ENCODE results near the gene FAM83F.

The FAM83F gene

DNA sequence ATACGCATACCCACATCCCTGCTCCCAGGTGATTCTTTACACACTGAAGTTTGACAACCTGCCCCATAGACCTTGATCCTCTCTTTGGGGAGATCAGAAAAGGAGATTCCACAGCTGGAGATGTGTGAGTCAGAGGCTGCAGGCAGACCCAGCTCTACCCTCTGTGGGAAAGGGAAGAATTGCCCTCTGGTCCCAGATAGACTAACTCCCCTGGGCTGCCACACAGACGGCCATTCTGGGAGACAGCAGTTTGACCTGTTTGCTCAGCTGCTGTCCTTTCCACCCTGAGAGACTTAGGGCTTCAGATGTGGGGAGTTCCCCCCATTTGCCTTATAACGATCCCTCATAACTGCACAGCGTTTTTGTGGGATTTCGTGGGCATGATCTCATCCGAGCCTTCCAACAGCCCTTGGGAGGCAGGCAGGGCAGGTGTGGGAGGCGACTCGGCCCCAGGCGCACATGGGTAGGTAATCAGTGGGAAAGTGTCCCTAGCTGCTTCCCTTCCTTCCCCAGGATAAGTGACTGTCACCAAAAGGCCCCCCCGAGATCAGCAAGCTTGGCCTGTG is 14.1 kb downstream of the FAM83F start:
- H3K9ac ChIP-seq (ENCODE audit: low read length), result no peak overlapping the region
- H3K4me1 ChIP-seq (ENCODE audit: insufficient read depth, low read length), result no peaks in the 10 kb centered on the region
- H3K36me3 ChIP-seq (ENCODE audit: insufficient read depth, low read length), result no peaks in the 10 kb centered on the region
- no peaks in the 10 kb centered on the region for H3K9me3 ChIP-seq (ENCODE audit: low read length)
- peaks cover 0 to 25% of the 10 kb centered on the region in 2 donors for H3K27me3 ChIP-seq (ENCODE audit: control insufficient read depth in 1 of 2, insufficient read depth in 2 of 2, low read length in 2 of 2)
- H3K27ac ChIP-seq (ENCODE audit: low read depth, low read length), result no peak overlapping the region
- H3K4me3 ChIP-seq (ENCODE audit: low read depth in 1 of 2, low read length in 2 of 2), result no peak overlapping the region

DNA sequence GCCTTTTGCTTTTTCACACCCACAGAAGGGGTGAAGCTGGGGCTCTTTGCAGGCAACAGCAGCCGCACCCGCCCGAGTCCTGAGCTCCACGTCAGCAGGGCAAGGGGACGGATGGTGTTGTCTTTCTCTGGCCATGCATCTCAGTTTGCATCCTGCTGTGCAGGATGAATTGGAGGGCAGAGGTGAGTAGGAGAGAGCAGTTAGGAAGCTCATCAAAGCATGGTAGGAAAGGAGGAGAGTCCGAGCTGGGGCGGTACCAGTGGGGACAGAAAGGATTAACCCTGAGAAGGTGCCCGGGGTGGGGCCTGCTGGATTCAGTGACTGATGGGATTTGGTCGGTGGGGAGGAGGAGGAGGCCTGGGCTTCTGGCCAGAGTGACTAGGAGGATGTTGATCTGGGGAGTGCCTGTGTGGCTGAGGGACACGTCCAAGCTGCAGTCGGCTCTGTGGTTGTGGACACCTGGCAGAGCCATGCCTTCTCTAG is 14.6 kb downstream of the FAM83F start:
- H3K4me1 ChIP-seq (ENCODE audit: insufficient read depth, low read length), result no peaks in the 10 kb centered on the region
- no peak overlapping the region for H3K4me3 ChIP-seq (ENCODE audit: low read depth in 1 of 2, low read length in 2 of 2)
- H3K27ac ChIP-seq (ENCODE audit: low read depth, low read length), result no peak overlapping the region
- H3K9ac ChIP-seq (ENCODE audit: low read length), result no peak overlapping the region
- H3K27me3 ChIP-seq (ENCODE audit: control insufficient read depth in 1 of 2, insufficient read depth in 2 of 2, low read length in 2 of 2), result peaks cover 0 to 25% of the 10 kb centered on the region in 2 donors
- no peaks in the 10 kb centered on the region for H3K9me3 ChIP-seq (ENCODE audit: low read length)
- H3K36me3 ChIP-seq (ENCODE audit: insufficient read depth, low read length), result no peaks in the 10 kb centered on the region

DNA sequence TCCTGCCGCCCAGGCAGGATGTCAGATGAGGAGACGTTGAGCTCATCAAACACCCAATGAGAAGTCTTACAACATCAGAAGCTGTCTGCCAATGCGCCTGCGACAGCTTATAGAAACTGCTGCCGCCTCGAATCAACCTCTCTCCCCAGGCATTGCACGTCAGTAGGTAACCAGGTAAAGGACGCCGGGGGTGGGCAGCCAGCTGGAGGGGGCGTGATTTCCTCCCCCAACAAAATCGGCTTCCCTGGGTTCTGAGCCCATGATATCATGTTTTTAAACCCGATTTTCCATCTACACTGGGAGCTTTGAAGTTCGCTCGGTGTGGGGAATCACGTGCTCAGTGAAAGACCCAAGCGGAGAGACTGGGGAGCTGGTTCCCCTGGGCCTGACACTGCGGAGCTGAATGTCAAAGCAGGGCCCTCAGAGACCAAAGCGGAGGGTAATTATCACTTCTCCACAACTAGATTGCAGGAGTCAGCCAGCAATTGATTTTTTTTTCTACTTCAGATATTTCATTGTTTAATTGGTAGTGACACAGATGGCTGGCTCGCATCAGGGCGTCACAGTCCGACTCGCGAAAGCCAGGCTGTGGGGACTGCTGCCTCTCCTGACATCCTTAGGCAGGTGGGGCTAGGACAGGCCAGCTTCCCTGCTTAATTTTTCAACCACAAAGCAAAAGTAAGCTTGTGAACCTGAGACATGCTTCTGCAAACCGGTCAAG is 15.4 kb downstream of the FAM83F start:
- H3K36me3 ChIP-seq (ENCODE audit: insufficient read depth, low read length), result no peaks in the 10 kb centered on the region
- no peak overlapping the region for H3K9ac ChIP-seq (ENCODE audit: low read length)
- no peaks in the 10 kb centered on the region for H3K4me1 ChIP-seq (ENCODE audit: insufficient read depth, low read length)
- no peak overlapping the region for H3K27ac ChIP-seq (ENCODE audit: low read depth, low read length)
- H3K9me3 ChIP-seq (ENCODE audit: low read length), result no peaks in the 10 kb centered on the region
- no peak overlapping the region for H3K4me3 ChIP-seq (ENCODE audit: low read depth in 1 of 2, low read length in 2 of 2)
- H3K27me3 ChIP-seq (ENCODE audit: control insufficient read depth in 1 of 2, insufficient read depth in 2 of 2, low read length in 2 of 2), result peaks cover 0 to 25% of the 10 kb centered on the region in 2 donors

DNA sequence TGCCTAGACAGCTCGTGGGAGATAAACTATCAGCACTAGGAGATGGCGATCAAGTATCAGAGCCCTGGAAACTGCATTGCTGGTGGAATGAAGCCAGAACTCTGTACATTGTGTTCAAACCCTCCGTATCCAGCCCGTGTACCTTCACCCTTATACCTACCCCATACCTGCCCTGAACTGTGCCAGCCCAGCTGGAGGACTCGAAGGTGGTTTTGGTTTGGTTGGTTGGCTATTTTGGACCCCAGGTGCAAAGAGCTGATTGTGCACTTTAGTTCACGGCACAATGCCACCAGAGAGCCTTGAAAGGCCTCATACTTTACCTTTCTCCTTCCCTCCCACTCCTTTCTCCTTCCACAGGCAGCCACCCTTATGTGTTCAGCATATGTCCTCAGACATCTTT is 16.0 kb downstream of the FAM83F start:
- Histone ChIP-seq H3K36me3 (ENCODE audit: insufficient read depth, low read length) (no peaks in the 10 kb centered on the region), H3K9ac (ENCODE audit: low read length) (no peak overlapping the region), H3K9me3 (ENCODE audit: low read length) (no peaks in the 10 kb centered on the region), H3K27ac (ENCODE audit: low read depth, low read length) (no peak overlapping the region), H3K4me3 (ENCODE audit: low read depth in 1 of 2, low read length in 2 of 2) (no peak overlapping the region), H3K27me3 (ENCODE audit: control insufficient read depth in 1 of 2, insufficient read depth in 2 of 2, low read length in 2 of 2) (peaks cover 0 to 25% of the 10 kb centered on the region in 2 donors), H3K4me1 (ENCODE audit: insufficient read depth, low read length) (no peaks in the 10 kb centered on the region)

DNA sequence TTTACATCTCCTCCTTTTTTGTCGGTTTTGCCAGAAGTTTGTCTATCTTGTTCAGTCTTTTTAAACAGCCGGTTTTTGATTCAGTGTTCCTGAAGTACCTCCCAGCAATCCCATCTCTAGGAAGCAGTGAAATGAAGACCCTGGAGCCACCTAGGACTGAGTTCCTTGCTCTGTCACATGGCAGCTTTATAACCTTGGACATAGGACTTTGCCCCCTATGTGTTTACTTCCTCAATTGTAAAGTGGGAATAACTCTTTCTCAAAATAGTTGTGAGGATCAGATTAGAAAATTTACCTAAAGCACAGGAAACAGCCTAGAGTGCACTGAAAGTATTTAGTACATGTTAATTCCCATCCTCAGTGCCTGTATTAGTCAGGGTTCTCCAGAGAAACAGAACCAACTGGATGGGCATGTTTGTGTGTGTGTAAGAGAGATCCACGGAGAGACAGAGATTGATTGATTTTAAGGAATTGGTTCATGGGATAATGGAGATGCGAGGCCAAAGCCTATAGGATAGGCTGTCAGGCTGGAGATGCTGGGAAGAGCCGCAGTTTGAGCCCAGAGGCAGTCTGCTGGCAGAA is 20.0 kb downstream of the FAM83F start:
- Histone ChIP-seq H3K27ac (ENCODE audit: low read depth, low read length) (no peak overlapping the region), H3K4me1 (ENCODE audit: insufficient read depth, low read length) (no peaks in the 10 kb centered on the region), H3K9me3 (ENCODE audit: low read length) (no peaks in the 10 kb centered on the region), H3K36me3 (ENCODE audit: insufficient read depth, low read length) (no peaks in the 10 kb centered on the region), H3K4me3 (ENCODE audit: low read depth in 1 of 2, low read length in 2 of 2) (no peak overlapping the region), H3K27me3 (ENCODE audit: control insufficient read depth in 1 of 2, insufficient read depth in 2 of 2, low read length in 2 of 2) (peaks cover 0 to 4% of the 10 kb centered on the region in 2 donors), H3K9ac (ENCODE audit: low read length) (no peak overlapping the region)

DNA sequence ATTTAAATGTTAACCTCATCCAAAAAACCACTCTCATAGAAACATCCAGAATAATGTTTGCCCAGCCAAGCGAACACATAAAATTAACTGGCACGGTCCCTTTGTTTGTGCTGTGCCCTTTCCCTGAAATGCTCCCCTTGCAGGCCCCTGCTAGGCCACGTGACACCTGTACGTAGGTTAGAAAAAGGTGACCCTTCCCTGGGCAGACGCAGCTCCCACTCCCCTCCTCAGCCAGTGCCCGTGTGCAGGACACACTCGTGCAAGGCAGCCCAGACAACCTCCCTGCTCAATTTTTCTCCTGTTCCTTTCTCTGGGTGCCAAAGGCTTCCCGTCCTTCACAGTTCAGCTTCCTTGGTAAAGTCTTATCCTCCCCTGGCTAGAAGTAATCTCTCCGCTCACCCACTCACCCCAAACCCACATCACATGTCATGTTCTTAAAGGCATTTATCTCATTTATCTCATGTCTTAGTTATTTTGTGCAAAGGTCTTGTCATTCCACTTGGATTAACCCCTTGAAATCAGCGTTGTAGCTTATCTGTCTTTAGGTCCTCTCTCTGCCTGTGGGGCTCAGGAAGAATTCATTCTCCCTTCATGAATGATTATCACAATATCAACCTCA is 20.7 kb downstream of the FAM83F start:
- H3K9ac ChIP-seq (ENCODE audit: low read length), result no peak overlapping the region
- H3K36me3 ChIP-seq (ENCODE audit: insufficient read depth, low read length), result no peaks in the 10 kb centered on the region
- no peaks in the 10 kb centered on the region for H3K9me3 ChIP-seq (ENCODE audit: low read length)
- no peak overlapping the region for H3K4me3 ChIP-seq (ENCODE audit: low read depth in 1 of 2, low read length in 2 of 2)
- no peaks in the 10 kb centered on the region for H3K27me3 ChIP-seq (ENCODE audit: control insufficient read depth in 1 of 2, insufficient read depth in 2 of 2, low read length in 2 of 2)
- H3K4me1 ChIP-seq (ENCODE audit: insufficient read depth, low read length), result no peaks in the 10 kb centered on the region
- no peak overlapping the region for H3K27ac ChIP-seq (ENCODE audit: low read depth, low read length)

DNA sequence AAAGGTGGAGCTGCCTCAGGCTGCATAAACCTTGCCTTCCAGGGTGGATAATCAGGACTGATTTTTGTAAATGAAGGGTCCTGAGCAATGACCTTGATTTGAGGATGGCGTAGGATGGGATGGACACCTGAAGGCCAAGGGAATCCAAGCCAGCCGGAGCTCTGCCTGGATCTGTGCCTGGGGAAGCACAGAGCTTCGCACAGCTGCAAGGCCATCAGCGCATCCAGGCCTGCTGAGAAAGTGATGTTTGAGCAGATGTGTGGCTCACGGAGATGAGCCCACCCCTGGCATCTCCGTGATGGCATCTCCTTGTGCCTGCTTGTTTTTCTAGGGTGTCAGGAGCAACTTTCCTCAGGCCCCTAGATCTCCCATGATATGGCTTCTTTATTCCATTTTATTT is 23.3 kb downstream of the FAM83F start:
- H3K9me3 ChIP-seq (ENCODE audit: low read length), result no peaks in the 10 kb centered on the region
- no peaks in the 10 kb centered on the region for H3K36me3 ChIP-seq (ENCODE audit: insufficient read depth, low read length)
- no peaks in the 10 kb centered on the region for H3K27me3 ChIP-seq (ENCODE audit: control insufficient read depth in 1 of 2, insufficient read depth in 2 of 2, low read length in 2 of 2)
- no peak overlapping the region for H3K27ac ChIP-seq (ENCODE audit: low read depth, low read length)
- no peak overlapping the region for H3K9ac ChIP-seq (ENCODE audit: low read length)
- no peak overlapping the region for H3K4me3 ChIP-seq (ENCODE audit: low read depth in 1 of 2, low read length in 2 of 2)
- H3K4me1 ChIP-seq (ENCODE audit: insufficient read depth, low read length), result no peaks in the 10 kb centered on the region

DNA sequence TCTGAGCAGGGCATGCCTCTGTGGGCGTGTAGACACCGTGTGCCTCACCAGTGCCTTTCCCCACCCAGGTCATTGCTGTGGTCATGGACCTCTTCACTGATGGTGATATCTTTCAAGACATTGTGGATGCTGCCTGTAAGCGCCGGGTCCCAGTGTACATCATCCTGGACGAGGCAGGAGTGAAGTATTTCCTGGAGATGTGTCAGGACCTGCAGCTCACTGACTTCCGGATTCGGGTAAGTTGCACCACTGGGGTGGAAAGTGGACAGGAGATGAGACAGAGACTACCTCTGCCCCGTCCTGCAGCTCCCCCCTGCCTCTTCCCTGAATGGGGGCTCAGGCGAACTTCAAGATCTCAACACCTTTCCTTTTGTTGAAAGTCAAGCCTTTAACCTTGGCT is 24.3 kb downstream of the FAM83F start:
- H3K9me3 ChIP-seq (ENCODE audit: low read length), result no peaks in the 10 kb centered on the region
- no peak overlapping the region for H3K4me3 ChIP-seq (ENCODE audit: low read depth in 1 of 2, low read length in 2 of 2)
- H3K9ac ChIP-seq (ENCODE audit: low read length), result no peak overlapping the region
- no peaks in the 10 kb centered on the region for H3K4me1 ChIP-seq (ENCODE audit: insufficient read depth, low read length)
- no peaks in the 10 kb centered on the region for H3K27me3 ChIP-seq (ENCODE audit: control insufficient read depth in 1 of 2, insufficient read depth in 2 of 2, low read length in 2 of 2)
- H3K27ac ChIP-seq (ENCODE audit: low read depth, low read length), result no peak overlapping the region
- no peaks in the 10 kb centered on the region for H3K36me3 ChIP-seq (ENCODE audit: insufficient read depth, low read length)

DNA sequence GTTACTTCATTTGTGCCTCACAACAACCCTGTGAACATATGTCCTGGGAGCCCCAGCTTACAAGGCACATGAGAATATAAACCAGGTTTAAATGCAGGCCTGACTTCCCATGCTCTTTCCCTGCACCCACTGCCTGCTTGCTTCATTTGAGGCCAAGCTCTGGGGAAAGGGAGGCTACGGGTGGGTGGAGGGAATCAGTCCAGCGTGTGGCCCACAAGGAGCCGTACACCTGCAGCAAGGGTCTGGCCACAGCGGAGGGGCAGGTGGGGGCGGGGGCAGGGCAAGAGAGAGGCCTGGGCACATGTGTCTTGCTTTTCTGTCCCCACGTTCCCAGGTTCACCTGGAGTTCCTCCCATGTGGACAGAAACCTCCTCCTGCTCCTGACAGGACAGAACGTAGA is 26.2 kb downstream of the FAM83F start:
- H3K36me3 ChIP-seq (ENCODE audit: insufficient read depth, low read length), result no peaks in the 10 kb centered on the region
- no peaks in the 10 kb centered on the region for H3K9me3 ChIP-seq (ENCODE audit: low read length)
- no peaks in the 10 kb centered on the region for H3K4me1 ChIP-seq (ENCODE audit: insufficient read depth, low read length)
- H3K4me3 ChIP-seq (ENCODE audit: low read depth in 1 of 2, low read length in 2 of 2), result no peak overlapping the region
- H3K27ac ChIP-seq (ENCODE audit: low read depth, low read length), result no peak overlapping the region
- no peak overlapping the region for H3K9ac ChIP-seq (ENCODE audit: low read length)
- H3K27me3 ChIP-seq (ENCODE audit: control insufficient read depth in 1 of 2, insufficient read depth in 2 of 2, low read length in 2 of 2), result no peaks in the 10 kb centered on the region

DNA sequence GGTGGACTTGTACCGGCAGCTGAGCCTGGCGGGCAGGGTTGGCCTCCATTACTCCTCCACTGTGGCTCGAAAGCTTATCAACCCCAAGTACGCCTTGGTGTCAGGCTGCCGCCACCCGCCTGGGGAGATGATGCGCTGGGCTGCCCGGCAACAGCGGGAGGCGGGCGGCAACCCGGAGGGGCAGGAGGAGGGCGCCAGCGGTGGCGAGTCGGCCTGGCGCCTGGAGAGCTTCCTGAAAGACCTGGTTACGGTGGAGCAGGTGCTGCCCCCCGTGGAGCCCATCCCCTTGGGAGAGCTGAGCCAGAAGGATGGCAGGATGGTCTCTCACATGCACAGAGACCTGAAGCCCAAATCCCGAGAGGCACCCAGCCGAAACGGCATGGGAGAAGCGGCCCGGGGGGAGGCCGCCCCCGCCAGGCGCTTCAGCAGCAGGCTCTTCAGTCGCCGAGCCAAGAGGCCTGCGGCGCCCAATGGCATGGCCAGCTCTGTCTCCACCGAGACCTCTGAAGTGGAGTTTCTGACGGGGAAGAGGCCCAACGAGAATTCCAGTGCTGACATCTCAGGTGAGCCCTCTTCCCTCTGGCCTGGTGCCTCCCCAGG is 26.7 kb downstream of the FAM83F start:
- H3K27ac ChIP-seq (ENCODE audit: low read depth, low read length), result no peak overlapping the region
- H3K36me3 ChIP-seq (ENCODE audit: insufficient read depth, low read length), result no peaks in the 10 kb centered on the region
- H3K27me3 ChIP-seq (ENCODE audit: control insufficient read depth in 1 of 2, insufficient read depth in 2 of 2, low read length in 2 of 2), result no peaks in the 10 kb centered on the region
- H3K9ac ChIP-seq (ENCODE audit: low read length), result no peak overlapping the region
- no peak overlapping the region for H3K4me3 ChIP-seq (ENCODE audit: low read depth in 1 of 2, low read length in 2 of 2)
- H3K9me3 ChIP-seq (ENCODE audit: low read length), result no peaks in the 10 kb centered on the region
- no peaks in the 10 kb centered on the region for H3K4me1 ChIP-seq (ENCODE audit: insufficient read depth, low read length)

DNA sequence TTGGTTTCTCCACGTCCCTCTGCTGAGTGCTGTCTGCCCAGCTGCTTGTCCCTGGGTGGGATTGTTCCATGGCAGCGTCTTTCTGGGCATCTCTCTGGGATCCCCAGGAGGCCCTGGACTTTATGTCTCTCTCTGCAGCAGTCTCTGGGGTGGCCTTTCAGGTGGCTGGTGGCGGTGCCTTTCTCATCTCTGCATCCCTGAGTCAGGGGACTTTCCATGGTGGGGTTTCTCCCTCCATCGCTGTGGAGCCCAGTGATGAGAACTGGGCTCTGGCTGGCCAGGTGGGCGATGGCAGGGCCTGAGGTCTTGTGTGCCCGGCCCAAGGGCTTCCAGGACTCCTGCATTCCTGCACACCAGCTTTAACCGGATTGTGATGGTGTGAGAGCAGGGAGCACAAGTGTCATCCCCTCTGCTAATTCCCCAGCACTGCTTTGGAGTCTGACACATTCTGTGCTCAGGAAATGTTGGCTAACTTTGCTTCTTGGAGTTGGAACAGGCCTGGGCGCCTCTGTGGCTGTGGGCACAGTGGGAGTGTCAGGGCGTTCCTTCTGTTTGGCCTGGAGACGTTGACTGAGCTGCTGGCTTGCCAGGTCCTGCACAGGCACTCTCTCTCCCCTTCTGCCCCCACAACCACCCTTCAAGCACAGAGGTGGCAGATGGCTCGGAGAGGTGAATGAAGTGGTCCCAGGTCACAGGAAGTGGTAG is 27.9 kb downstream of the FAM83F start:
- H3K9ac ChIP-seq (ENCODE audit: low read length), result no peak overlapping the region
- H3K27me3 ChIP-seq (ENCODE audit: control insufficient read depth in 1 of 2, insufficient read depth in 2 of 2, low read length in 2 of 2), result no peaks in the 10 kb centered on the region
- no peaks in the 10 kb centered on the region for H3K36me3 ChIP-seq (ENCODE audit: insufficient read depth, low read length)
- H3K27ac ChIP-seq (ENCODE audit: low read depth, low read length), result no peak overlapping the region
- H3K4me3 ChIP-seq (ENCODE audit: low read depth in 1 of 2, low read length in 2 of 2), result no peak overlapping the region
- no peaks in the 10 kb centered on the region for H3K4me1 ChIP-seq (ENCODE audit: insufficient read depth, low read length)
- no peaks in the 10 kb centered on the region for H3K9me3 ChIP-seq (ENCODE audit: low read length)
